MM.1S (cell line): Measurements from ENCODE around the gene ATIC.

Experiments
- CTCF ChIP-seq: fragments of 300-600 bp; sonication (generic); IDR thresholded peaks from 2 replicates; pipeline ENCODE4 v1.5.1; 2016; ENCODE audit warnings: antibody characterized with exemption, low read length, mixed read lengths
- EZH2phosphoT487 ChIP-seq: fragments of 300-600 bp; sonication (generic); IDR thresholded peaks from 2 replicates; pipeline ENCODE4 v1.6.1; 2018; ENCODE audit warnings: antibody characterized with exemption, low read length

GRCh38 chr2:215332872-215333595 is 21.2 kb downstream of the ATIC start:
- TF ChIP-seq CTCF, result no peak
- TF ChIP-seq EZH2phosphoT487, result no peak
